ENCODE data around the gene PRKN.

DNA sequence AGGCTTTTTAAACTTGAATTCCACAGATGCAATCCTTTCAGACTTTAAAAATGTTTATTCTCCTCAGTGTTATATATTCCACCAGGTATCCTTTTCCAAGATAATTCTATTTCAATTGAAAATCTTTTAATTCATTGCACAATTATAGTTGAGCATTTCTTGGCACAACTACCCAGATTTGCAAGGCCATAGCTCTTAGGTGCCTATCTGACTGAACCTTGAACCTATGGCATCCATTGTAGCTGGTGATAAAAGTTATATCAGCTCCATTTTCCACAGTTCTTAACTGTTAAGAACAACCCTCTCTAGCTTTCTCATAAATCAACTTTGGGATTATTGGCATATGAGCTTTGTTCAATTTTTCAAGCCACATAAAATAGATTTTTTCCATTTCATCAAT lies 42.6 kb upstream of the PRKN start:
- TF ChIP-seq SP1 (IDR thresholded peaks at IDR 0.05) (no peak), FOXM1 (IDR thresholded peaks at IDR 0.05; ENCODE audit: borderline replicate concordance) (no peak)

All from HEK293T (cell line).